Heart right ventricle (tissue), 16 donors: ENCODE measurements around the gene STAT4. TPM values are rescaled to one million over a fixed set of nuclear protein-coding genes. Genes with fewer than 3 reads are reported as not detected.

ENCODE experiments used
- ATAC-seq, 8 donors: fragments of 200-7000 bp; cut with Tn5 transposase; one replicate each; pipeline ENCODE4 v1.9.1; 2020; ENCODE audit warnings: mild to moderate bottlenecking in 8 of 8, moderate library complexity in 8 of 8, moderate number of reproducible peaks in 1 of 8
- DNase-seq, 2 donors: peaks; one replicate each; pipeline ENCODE4 v3.0.0-alpha.2; 2020
- H3K27ac ChIP-seq, 10 donors: fragments of 200-600 bp; sonication (generic) in 2 of 10; one replicate each; pipeline versions ENCODE4 v1.5.0 to v1.8.0; 2020 to 2022; ENCODE audit warnings: mild to moderate bottlenecking in 3 of 10
- H3K27me3 ChIP-seq, 7 donors: fragments of 200-600 bp; one replicate each; pipeline ENCODE4 v1.8.0; 2021 to 2022; ENCODE audit warnings: mild to moderate bottlenecking in 2 of 7
- H3K36me3 ChIP-seq, 9 donors: fragments of 200-600 bp; sonication (generic) in 1 of 9; one replicate each; pipeline versions ENCODE4 v1.5.0 to v1.8.0; 2020 to 2022; ENCODE audit warnings: mild to moderate bottlenecking in 2 of 9
- H3K4me1 ChIP-seq, 9 donors: fragments of 200-600 bp; sonication (generic) in 1 of 9; one replicate each; pipeline versions ENCODE4 v1.5.0 to v1.8.0; 2020 to 2022; ENCODE audit warnings: mild to moderate bottlenecking in 4 of 9
- H3K4me3 ChIP-seq, 10 donors: fragments of 200-600 bp; sonication (generic) in 2 of 10; one replicate each; pipeline versions ENCODE4 v1.5.0 to v1.8.0; 2020 to 2022; ENCODE audit warnings: mild to moderate bottlenecking in 7 of 10, moderate library complexity in 2 of 10
- H3K9me3 ChIP-seq, 11 donors: fragments of 200-600 bp in 10 of 11; sonication (generic) in 2 of 11; one replicate each; pipeline versions ENCODE4 v1.5.0 to v1.8.0; 2013 to 2022; ENCODE audit warnings: mild to moderate bottlenecking in 2 of 11, control low read depth in 1 of 11, moderate library complexity in 1 of 11
- WGBS, 2 donors: extraction: QIAGEN DNeasy Blood & Tissue Kit; methylation state at CpG; one replicate each; pipeline ENCODE4 v1.1.7; 2013; ENCODE audit warnings: inconsistent platforms in 1 of 2; 5-methylcytosine and 5-hydroxymethylcytosine counted together
- intact Hi-C, 10 donors: fragments of 100-400 bp; cut with DNase I; formaldehyde crosslinking; loops; one replicate each; pipeline versions ENCODE4 v1.11.1 to v1.14.2; 2022
- polyA plus RNA-seq, 2 donors: library from polyadenylated mRNA; stranded (reverse); fragments of 200-250 nt; gene quantifications; one replicate each; pipeline ENCODE4 v1.2.3, GENCODE V29; 2013
- total RNA-seq, 10 donors: library from RNA; stranded (reverse); fragmentation: NEBNext Ultra II Directional in 3 of 10; extraction: Animal tissue kit (Norgen Biotek cat#: 25700) in 3 of 10; gene quantifications; one replicate each; pipeline versions ENCODE4 v1.2.1 to v1.2.4, GENCODE V29; 2021 to 2023
- TF ChIP-seq, protein P1 (sequence below), 9 donors: fragments of 200-600 bp; sonication (generic) in 2 of 9; IDR thresholded peaks; one replicate each; pipeline versions ENCODE4 v1.5.0 to v1.8.0; 2021 to 2022; ENCODE audit warnings: antibody characterized with exemption in 9 of 9, mild to moderate bottlenecking in 5 of 9, moderate library complexity in 1 of 9
- donor health status: Arrhythmogenic right ventricular cardiomyopathy.
- donor health status: ischemic (EF 13 %, LVEDD 7.1; RV severe dilation, severe dysfunction).
- donor health status: healthy with polysubstance abuse.
- donor health status: DM: no; HTN: yes; CAD: no.
- donor health status: DM: no; HTN: no; CAD: no.
- donor health status: ischemic (EF 25% LVEDD 6.9; RV normal size, moderate dysfunction).
- donor health status: ischemic (EF 25% LVEDD 5.7; RV mildly dilated, moderate dysfunction).
- donor health status: healthy.
- donor health status: DM: yes; HTN: yes; CAD: no.
- donor health status: Ischemic cardiomyopathy.
- donor health status: ischemic (EF 35%, LVEDD 5.7; RV mildly dilated, moderate dysfunction).
- donor health status: nonischemic (EF 11% LVEDD 7.7; RV severe dilation, severe dysfunction).
- donor health status: DM: yes; HTN: yes; CAD: no.
- donor health status: PGD.
- donor health status: ischemic (EF 29% LVEDD 5.4; RV normal size, mild dysfunction).
- donor health status: nonischemic (EF 23%, LVEDD 6.1; RV moderate dilation, normal function).

The STAT4 gene
- total and polyA plus RNA-seq, 12 donors, result 0.52 to 9.4 (median 2.2) TPM

- Histone ChIP-seq H3K9me3 (no peaks in the 10 kb centered on the region), H3K4me3 (no peak overlapping the region), H3K27me3 (peaks cover 0 to under 1% (median 0%) of the 10 kb centered on the region in 7 donors), H3K27ac (no peak overlapping the region), H3K4me1 (peaks cover 0 to 10% (median 0%) of the 10 kb centered on the region in 9 donors), H3K36me3 (no peaks in the 10 kb centered on the region)
- DNase-seq, result no peak
- 89 to 93% methylated on average over 2 of the region's 2 CpGs for WGBS, 2 donors
- no peak for ATAC-seq
- TF ChIP-seq, protein P1, sequence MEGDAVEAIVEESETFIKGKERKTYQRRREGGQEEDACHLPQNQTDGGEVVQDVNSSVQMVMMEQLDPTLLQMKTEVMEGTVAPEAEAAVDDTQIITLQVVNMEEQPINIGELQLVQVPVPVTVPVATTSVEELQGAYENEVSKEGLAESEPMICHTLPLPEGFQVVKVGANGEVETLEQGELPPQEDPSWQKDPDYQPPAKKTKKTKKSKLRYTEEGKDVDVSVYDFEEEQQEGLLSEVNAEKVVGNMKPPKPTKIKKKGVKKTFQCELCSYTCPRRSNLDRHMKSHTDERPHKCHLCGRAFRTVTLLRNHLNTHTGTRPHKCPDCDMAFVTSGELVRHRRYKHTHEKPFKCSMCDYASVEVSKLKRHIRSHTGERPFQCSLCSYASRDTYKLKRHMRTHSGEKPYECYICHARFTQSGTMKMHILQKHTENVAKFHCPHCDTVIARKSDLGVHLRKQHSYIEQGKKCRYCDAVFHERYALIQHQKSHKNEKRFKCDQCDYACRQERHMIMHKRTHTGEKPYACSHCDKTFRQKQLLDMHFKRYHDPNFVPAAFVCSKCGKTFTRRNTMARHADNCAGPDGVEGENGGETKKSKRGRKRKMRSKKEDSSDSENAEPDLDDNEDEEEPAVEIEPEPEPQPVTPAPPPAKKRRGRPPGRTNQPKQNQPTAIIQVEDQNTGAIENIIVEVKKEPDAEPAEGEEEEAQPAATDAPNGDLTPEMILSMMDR (IDR thresholded peaks at IDR 0.05), result no peak
- intact Hi-C loops, result no loop called here
Measured at GRCh38 chr2:191122638-191123294, 28.0 kb downstream of the STAT4 start.

- DNase-seq, result no peak
- H3K4me1 ChIP-seq, result no peaks in the 10 kb centered on the region
- peaks cover 0 to 4% (median 0%) of the 10 kb centered on the region in 7 donors for H3K27me3 ChIP-seq
- TF ChIP-seq, protein P1 (IDR thresholded peaks at IDR 0.05), result no peak
- ATAC-seq, result no peak
- 78 to 81% methylated on average over 3 of the region's 3 CpGs for WGBS, 2 donors
- no peak overlapping the region for H3K4me3 ChIP-seq
- H3K36me3 ChIP-seq, result no peaks in the 10 kb centered on the region
- no peaks in the 10 kb centered on the region for H3K9me3 ChIP-seq
- H3K27ac ChIP-seq, result no peak overlapping the region
- intact Hi-C loops, result no loop called here
Measured at GRCh38 chr2:191117341-191117740, 33.5 kb downstream of the STAT4 start.

DNA sequence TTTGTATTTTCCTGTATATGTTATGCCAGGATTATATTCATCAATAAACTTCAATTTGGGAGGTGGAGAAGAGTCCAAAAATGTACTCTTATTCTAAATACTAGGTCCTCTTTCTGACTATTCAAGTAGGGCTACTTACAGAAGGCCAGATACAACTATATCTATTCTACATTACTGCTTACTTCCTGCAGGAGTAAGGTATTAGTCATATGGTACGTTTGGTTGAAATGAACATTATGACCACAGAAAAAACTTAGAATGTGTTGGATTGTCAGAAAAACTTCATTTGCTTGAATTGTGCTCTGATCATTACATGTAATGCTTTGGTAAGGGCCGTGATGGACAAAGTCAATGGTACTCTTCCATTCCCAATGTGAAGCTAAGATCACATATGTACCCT, 35.0 kb downstream of the STAT4 start:
- Histone ChIP-seq H3K4me3 (no peak overlapping the region), H3K4me1 (no peaks in the 10 kb centered on the region), H3K9me3 (no peaks in the 10 kb centered on the region), H3K27me3 (peaks cover 0 to 4% (median 0%) of the 10 kb centered on the region in 7 donors), H3K36me3 (no peaks in the 10 kb centered on the region), H3K27ac (no peak overlapping the region)
- TF ChIP-seq, protein P1 (IDR thresholded peaks at IDR 0.05), result no peak
- intact Hi-C loops, result no loop called here
- DNase-seq (no peak), ATAC-seq (no peak)
- 78 to 86% methylated on average over 2 of the region's 2 CpGs for WGBS, 2 donors

- no peaks in the 10 kb centered on the region for H3K36me3 ChIP-seq
- H3K9me3 ChIP-seq, result no peaks in the 10 kb centered on the region
- ATAC-seq (no peak), DNase-seq (no peak)
- H3K4me1 ChIP-seq, result no peaks in the 10 kb centered on the region
- peaks cover 0 to 4% (median 0%) of the 10 kb centered on the region in 7 donors for H3K27me3 ChIP-seq
- TF ChIP-seq, protein P1 (IDR thresholded peaks at IDR 0.05), result no peak
- H3K4me3 ChIP-seq, result no peak overlapping the region
- H3K27ac ChIP-seq, result peak overlapping the region in 1 of 10 donors; percentile 32
- WGBS, 2 donors, result 90 to 94% methylated on average over 3 of the region's 3 CpGs
- intact Hi-C loops, result no loop called here
Measured at GRCh38 chr2:191115391-191115790, 35.4 kb downstream of the STAT4 start.
